HepG2 (cell line): Measurements from ENCODE around the gene HSPA5. TPM values are rescaled to one million over a fixed set of nuclear protein-coding genes. Genes with fewer than 3 reads are reported as not detected.

Source experiments
- KAT2B ChIP-seq: fragments of 150-350 bp; IDR thresholded peaks from 2 replicates; pipeline ENCODE4 v1.6.1; 2014; ENCODE audit warnings: low read depth, low read length, borderline replicate concordance
- KDM1A ChIP-seq: IDR thresholded peaks from 2 replicates; pipeline ENCODE4 v1.6.1; 2016; ENCODE audit warnings: missing compliant biosample characterization
- MAFF ChIP-seq: IDR thresholded peaks from 2 replicates; pipeline ENCODE4 v1.6.1; 2011; ENCODE audit warnings: low read depth, low read length, improper control_type of control experiment
- MEF2D ChIP-seq: sonication (generic); formaldehyde crosslinking; IDR thresholded peaks from 2 replicates; pipeline ENCODE4 v1.5.1; 2020; ENCODE audit warnings: mild to moderate bottlenecking, missing genetic modification reagents
- NPAS2 ChIP-seq: sonication (generic); formaldehyde crosslinking; IDR thresholded peaks from 2 replicates; pipeline ENCODE4 v1.8.0; 2022; ENCODE audit warnings: mild to moderate bottlenecking, missing genetic modification reagents, borderline replicate concordance
- PAWR ChIP-seq: sonication (generic); formaldehyde crosslinking; IDR thresholded peaks from 2 replicates; pipeline ENCODE4 v1.4.0; 2020; ENCODE audit warnings: missing genetic modification reagents, mild to moderate bottlenecking, borderline replicate concordance
- POLR2G ChIP-seq: fragments of 200-400 bp; formaldehyde crosslinking; IDR thresholded peaks from 2 replicates; pipeline ENCODE4 v1.6.1; 2018; ENCODE audit warnings: mild to moderate bottlenecking, low read depth, low read length, moderate library complexity
- RARA ChIP-seq: IDR thresholded peaks from 2 replicates; pipeline ENCODE4 v1.6.1; 2016; ENCODE audit warnings: missing genetic modification reagents, missing compliant biosample characterization
- SOX6 ChIP-seq, 2 experiments: fragments of 450-650 bp in 1 of 2; sonication (generic) in 1 of 2; formaldehyde crosslinking in 1 of 2; IDR thresholded peaks; 2 replicates each; pipeline versions ENCODE4 v1.4.0 to v1.6.1; 2017 to 2020; ENCODE audit warnings: antibody characterized with exemption in 1 of 2, mild to moderate bottlenecking in 1 of 2, missing genetic modification reagents in 1 of 2
- SP4 ChIP-seq: sonication (generic); formaldehyde crosslinking; IDR thresholded peaks from 2 replicates; pipeline ENCODE4 v1.8.1; 2023; ENCODE audit warnings: mild to moderate bottlenecking, missing genetic modification reagents
- SP5 ChIP-seq: IDR thresholded peaks from 2 replicates; pipeline ENCODE4 v1.6.1; 2016; ENCODE audit warnings: low read depth, borderline replicate concordance
- SRSF4 ChIP-seq: fragments of 200-400 bp; formaldehyde crosslinking; IDR thresholded peaks from one replicate; pipeline ENCODE4 v1.6.1; 2018; ENCODE audit warnings: mild to moderate bottlenecking, low read depth, low read length, moderate library complexity; ENCODE audit not compliant: poor library complexity, severe bottlenecking
- TRIM24 ChIP-seq: sonication (generic); formaldehyde crosslinking; IDR thresholded peaks from 2 replicates; pipeline ENCODE4 v1.8.0; 2022; ENCODE audit warnings: mild to moderate bottlenecking, missing genetic modification reagents
- ZNF205 ChIP-seq: IDR thresholded peaks from 2 replicates; pipeline ENCODE4 v1.6.1; 2018; ENCODE audit warnings: missing biosample characterization, missing genetic modification reagents
- ZNF253 ChIP-seq: sonication (generic); formaldehyde crosslinking; IDR thresholded peaks from 2 replicates; pipeline ENCODE4 v1.8.0; 2022; ENCODE audit warnings: mild to moderate bottlenecking, missing genetic modification reagents, borderline replicate concordance
- ZNF460 ChIP-seq: sonication (generic); formaldehyde crosslinking; IDR thresholded peaks from 2 replicates; pipeline ENCODE4 v1.5.1; 2020; ENCODE audit warnings: missing genetic modification reagents, mild to moderate bottlenecking, borderline replicate concordance
- ZNF501 ChIP-seq: sonication (generic); formaldehyde crosslinking; IDR thresholded peaks from 2 replicates; pipeline ENCODE4 v1.5.1; 2020; ENCODE audit warnings: mild to moderate bottlenecking, moderate library complexity, missing genetic modification reagents
- ZNF607 ChIP-seq: sonication (generic); formaldehyde crosslinking; IDR thresholded peaks from 2 replicates; pipeline ENCODE4 v1.5.1; 2020; ENCODE audit warnings: missing genetic modification reagents, mild to moderate bottlenecking, borderline replicate concordance
- ZNF614 ChIP-seq: IDR thresholded peaks from 2 replicates; pipeline ENCODE4 v1.6.1; 2018; ENCODE audit warnings: missing biosample characterization, missing genetic modification reagents, inconsistent platforms, borderline replicate concordance
- polyA plus RNA-seq, 8 experiments: library from polyadenylated mRNA; depleted of rRNA in 3 of 8; stranded (reverse) in 7 of 8; unstranded in 1 of 8; fragments of >200 nt; fragmentation: Illumina TruSeq in 4 of 8; extraction: Trizol in 4 of 8; gene quantifications; 2 replicates each; pipeline versions ENCODE4 v1.2.1 to v1.2.3, GENCODE V29; 2011 to 2016; ENCODE audit warnings: low read depth in 4 of 8, missing spikeins in 1 of 8, mixed read lengths in 1 of 8; ENCODE audit not compliant: insufficient read depth in 1 of 8
- total RNA-seq, 5 experiments: library from RNA; depleted of rRNA; stranded (reverse); fragments of >200 nt; fragmentation: Illumina TruSeq; extraction: Trizol; gene quantifications; 2 replicates each; pipeline ENCODE4 v1.2.3, GENCODE V29; 2016; ENCODE audit warnings: low read depth in 1 of 5
- TF ChIP-seq, protein P1 (sequence below): sonication (generic); formaldehyde crosslinking; IDR thresholded peaks from 2 replicates; pipeline ENCODE4 v1.9.0; 2021; ENCODE audit warnings: missing genetic modification reagents, borderline replicate concordance
- TF ChIP-seq, protein P2 (sequence below): IDR thresholded peaks from 2 replicates; pipeline ENCODE4 v1.6.1; 2016; ENCODE audit warnings: missing compliant biosample characterization, missing genetic modification reagents, borderline replicate concordance
- TF ChIP-seq, protein P3 (sequence below): sonication (generic); formaldehyde crosslinking; IDR thresholded peaks from 2 replicates; pipeline ENCODE4 v1.4.0; 2020; ENCODE audit warnings: missing genetic modification reagents, mild to moderate bottlenecking, borderline replicate concordance
- TF ChIP-seq, protein P4 (sequence below): sonication (generic); formaldehyde crosslinking; IDR thresholded peaks from 2 replicates; pipeline ENCODE4 v1.8.0; 2022; ENCODE audit warnings: mild to moderate bottlenecking, missing genetic modification reagents, moderate library complexity

The HSPA5 gene
- total and polyA plus RNA-seq, 2 of the 13 experiments (the other 11 are each of a cell fraction or from before 2014, with no cell fraction given) = 201 to 206 TPM

DNA sequence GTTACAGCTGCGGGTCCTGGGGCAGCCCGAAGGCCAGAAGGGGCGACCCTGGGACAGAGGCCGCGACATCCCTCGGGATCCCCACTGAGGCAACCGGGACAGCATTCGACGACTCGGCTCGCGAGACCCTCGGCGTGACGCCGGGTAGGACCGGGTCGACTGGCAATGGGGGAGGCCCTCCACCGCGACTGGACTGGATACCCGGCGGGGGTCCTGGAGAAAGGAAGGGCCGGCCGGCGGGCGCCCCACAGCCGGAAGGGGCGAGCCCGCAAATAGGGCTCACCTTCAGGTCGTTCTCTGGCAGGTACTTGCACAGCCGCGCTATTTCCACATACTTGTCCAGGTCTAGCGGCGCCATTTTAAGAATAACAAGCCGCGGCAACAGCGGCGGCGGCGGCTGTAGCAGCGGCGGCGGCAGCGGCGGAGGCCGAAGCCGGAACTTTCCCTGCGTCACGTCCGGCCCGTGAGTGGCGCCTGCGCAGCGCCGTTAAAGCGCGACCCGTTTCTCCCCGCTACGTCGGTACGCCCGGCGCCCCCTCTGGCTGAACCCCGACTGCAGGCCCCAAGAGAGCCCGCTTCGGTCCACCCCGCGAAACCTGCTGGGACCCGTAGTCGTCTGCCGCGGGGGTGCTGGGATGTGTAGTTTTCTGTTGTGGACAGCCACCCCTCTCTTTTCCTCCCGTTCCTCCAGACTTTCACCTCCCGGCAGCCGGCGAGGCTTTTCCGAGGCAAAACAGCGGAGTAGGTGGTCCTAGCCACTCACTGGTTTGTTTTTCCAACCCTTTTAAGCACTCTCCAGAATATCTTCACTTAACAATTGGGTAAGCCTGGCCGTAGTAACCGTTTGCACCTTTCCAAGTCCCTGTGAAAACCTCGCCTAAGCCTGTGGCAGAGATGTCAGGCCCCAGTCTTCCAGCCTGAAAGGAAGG lies 51.5 kb downstream of the HSPA5 start, which contains the start of gene PPP6C (continued):
- TF ChIP-seq, protein P1, sequence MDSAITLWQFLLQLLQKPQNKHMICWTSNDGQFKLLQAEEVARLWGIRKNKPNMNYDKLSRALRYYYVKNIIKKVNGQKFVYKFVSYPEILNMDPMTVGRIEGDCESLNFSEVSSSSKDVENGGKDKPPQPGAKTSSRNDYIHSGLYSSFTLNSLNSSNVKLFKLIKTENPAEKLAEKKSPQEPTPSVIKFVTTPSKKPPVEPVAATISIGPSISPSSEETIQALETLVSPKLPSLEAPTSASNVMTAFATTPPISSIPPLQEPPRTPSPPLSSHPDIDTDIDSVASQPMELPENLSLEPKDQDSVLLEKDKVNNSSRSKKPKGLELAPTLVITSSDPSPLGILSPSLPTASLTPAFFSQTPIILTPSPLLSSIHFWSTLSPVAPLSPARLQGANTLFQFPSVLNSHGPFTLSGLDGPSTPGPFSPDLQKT (CRISPR knock-in tag) = no peak
- peak; percentile 74 for TF ChIP-seq ZNF501
- TF ChIP-seq, protein P2, sequence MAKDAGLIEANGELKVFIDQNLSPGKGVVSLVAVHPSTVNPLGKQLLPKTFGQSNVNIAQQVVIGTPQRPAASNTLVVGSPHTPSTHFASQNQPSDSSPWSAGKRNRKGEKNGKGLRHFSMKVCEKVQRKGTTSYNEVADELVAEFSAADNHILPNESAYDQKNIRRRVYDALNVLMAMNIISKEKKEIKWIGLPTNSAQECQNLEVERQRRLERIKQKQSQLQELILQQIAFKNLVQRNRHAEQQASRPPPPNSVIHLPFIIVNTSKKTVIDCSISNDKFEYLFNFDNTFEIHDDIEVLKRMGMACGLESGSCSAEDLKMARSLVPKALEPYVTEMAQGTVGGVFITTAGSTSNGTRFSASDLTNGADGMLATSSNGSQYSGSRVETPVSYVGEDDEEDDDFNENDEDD (CRISPR knock-in tag) = peak; percentile 75; the same call in 1 of the 2 replicates
- peak; percentile 34; the same call in 1 of the 2 replicates for TF ChIP-seq ZNF460
- no peak for TF ChIP-seq PAWR (CRISPR knock-in tag)
- TF ChIP-seq SOX6 (IDR thresholded peaks at IDR 0.05) = no peak
- peak; percentile 70 for TF ChIP-seq SOX6 (CRISPR knock-in tag; IDR thresholded peaks at IDR 0.05)
- TF ChIP-seq, protein P3, sequence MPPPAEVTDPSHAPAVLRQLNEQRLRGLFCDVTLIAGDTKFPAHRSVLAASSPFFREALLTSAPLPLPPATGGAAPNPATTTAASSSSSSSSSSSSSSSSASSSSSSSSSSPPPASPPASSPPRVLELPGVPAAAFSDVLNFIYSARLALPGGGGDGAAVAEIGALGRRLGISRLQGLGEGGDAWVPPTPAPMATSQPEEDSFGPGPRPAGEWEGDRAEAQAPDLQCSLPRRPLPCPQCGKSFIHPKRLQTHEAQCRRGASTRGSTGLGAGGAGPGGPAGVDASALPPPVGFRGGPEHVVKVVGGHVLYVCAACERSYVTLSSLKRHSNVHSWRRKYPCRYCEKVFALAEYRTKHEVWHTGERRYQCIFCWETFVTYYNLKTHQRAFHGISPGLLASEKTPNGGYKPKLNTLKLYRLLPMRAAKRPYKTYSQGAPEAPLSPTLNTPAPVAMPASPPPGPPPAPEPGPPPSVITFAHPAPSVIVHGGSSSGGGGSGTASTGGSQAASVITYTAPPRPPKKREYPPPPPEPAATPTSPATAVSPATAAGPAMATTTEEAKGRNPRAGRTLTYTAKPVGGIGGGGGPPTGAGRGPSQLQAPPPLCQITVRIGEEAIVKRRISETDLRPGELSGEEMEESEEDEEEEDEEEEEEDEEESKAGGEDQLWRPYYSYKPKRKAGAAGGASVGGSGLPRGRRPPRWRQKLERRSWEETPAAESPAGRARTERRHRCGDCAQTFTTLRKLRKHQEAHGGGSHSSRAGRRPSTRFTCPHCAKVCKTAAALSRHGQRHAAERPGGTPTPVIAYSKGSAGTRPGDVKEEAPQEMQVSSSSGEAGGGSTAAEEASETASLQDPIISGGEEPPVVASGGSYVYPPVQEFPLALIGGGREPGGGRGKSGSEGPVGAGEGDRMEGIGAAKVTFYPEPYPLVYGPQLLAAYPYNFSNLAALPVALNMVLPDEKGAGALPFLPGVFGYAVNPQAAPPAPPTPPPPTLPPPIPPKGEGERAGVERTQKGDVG (CRISPR knock-in tag) = 0 out of 2 replicates have a peak, but pooled peaks have one; percentile 46
- no peak for TF ChIP-seq SP5 (CRISPR knock-in tag)
- TF ChIP-seq KDM1A (CRISPR knock-in tag) = peak; percentile 49; the same call in 1 of the 2 replicates
- peak; percentile 21; the same call in 1 of the 2 replicates for TF ChIP-seq MEF2D (CRISPR knock-in tag)
- TF ChIP-seq, protein P4, sequence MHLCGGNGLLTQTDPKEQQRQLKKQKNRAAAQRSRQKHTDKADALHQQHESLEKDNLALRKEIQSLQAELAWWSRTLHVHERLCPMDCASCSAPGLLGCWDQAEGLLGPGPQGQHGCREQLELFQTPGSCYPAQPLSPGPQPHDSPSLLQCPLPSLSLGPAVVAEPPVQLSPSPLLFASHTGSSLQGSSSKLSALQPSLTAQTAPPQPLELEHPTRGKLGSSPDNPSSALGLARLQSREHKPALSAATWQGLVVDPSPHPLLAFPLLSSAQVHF = no peak
- TF ChIP-seq ZNF253 (CRISPR knock-in tag) = no peak
- no peak for TF ChIP-seq TRIM24 (CRISPR knock-in tag)
- TF ChIP-seq ZNF614 (CRISPR knock-in tag) = peak; percentile 78; the same call in 1 of the 2 replicates
- TF ChIP-seq ZNF607 (CRISPR knock-in tag) = peak; percentile 49; the same call in 1 of the 2 replicates
- no peak for TF ChIP-seq MAFF
- no peak for TF ChIP-seq KAT2B
- TF ChIP-seq SP4 (CRISPR knock-in tag) = peak; percentile 71
- TF ChIP-seq POLR2G = peak; percentile 85
- TF ChIP-seq NPAS2 = no peak
- no peak for TF ChIP-seq ZNF205 (CRISPR knock-in tag)
- TF ChIP-seq SRSF4 = no peak
- TF ChIP-seq RARA (CRISPR knock-in tag) = no peak
